ENCODE results near the gene FBXO21.

DNA sequence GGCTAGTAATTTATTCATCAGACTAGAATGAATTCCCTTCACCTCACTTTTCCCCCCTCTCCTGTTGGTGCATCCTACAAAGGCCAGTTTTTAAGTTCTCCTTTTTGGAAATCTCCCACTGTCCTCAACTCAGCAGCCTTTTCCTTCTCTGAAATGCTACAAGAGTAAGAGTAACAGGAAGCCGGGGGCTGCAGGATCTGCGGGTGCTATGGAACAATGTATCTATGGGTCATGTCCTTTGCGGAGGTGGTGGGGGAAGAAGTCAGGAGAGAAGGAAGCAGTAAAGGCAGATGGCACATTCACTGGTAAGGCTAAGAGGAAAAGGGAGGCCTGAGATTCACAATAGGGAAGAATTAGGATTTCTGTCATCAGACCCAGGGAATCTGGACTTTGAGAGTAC, 68.8 kb downstream of the FBXO21 start:
- TF ChIP-seq, protein P1, sequence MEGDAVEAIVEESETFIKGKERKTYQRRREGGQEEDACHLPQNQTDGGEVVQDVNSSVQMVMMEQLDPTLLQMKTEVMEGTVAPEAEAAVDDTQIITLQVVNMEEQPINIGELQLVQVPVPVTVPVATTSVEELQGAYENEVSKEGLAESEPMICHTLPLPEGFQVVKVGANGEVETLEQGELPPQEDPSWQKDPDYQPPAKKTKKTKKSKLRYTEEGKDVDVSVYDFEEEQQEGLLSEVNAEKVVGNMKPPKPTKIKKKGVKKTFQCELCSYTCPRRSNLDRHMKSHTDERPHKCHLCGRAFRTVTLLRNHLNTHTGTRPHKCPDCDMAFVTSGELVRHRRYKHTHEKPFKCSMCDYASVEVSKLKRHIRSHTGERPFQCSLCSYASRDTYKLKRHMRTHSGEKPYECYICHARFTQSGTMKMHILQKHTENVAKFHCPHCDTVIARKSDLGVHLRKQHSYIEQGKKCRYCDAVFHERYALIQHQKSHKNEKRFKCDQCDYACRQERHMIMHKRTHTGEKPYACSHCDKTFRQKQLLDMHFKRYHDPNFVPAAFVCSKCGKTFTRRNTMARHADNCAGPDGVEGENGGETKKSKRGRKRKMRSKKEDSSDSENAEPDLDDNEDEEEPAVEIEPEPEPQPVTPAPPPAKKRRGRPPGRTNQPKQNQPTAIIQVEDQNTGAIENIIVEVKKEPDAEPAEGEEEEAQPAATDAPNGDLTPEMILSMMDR (IDR thresholded peaks at IDR 0.05; ENCODE audit: insufficient read depth, low read length, poor library complexity, severe bottlenecking), result no peak
- TF ChIP-seq EZH2phosphoT487 (conservative IDR thresholded peaks at IDR 0.05; ENCODE audit: low read length), result no peak
